MM.1S (cell line): ENCODE data around the gene FAM219B.
"Not testable (repeated sequence)": the region's sequence is repeated elsewhere in the genome, so short reads cannot be mapped to it uniquely, and the experiment has no call there.

ENCODE experiments used
- DNase-seq: peaks from one replicate; pipeline ENCODE4 v3.0.0-alpha.2; 2015
- H2AFZ ChIP-seq: fragments of 300-600 bp; sonication (generic); 2 replicates; pipeline ENCODE4 v1.6.0; 2016; ENCODE audit warnings: antibody characterized with exemption, low read length
- H3F3A ChIP-seq: fragments of 300-600 bp; sonication (generic); 2 replicates; pipeline ENCODE4 v1.6.1; 2016; ENCODE audit warnings: mild to moderate bottlenecking, antibody characterized with exemption, low read length, moderate library complexity, mixed read lengths; ENCODE audit not compliant: insufficient read depth
- H3K27ac ChIP-seq: fragments of 300-600 bp; sonication (generic); 2 replicates; pipeline ENCODE4 v1.5.1; 2016; ENCODE audit warnings: mild to moderate bottlenecking, low read length
- H3K27me3 ChIP-seq: fragments of 300-600 bp; sonication (generic); replicated peaks from 2 replicates; pipeline ENCODE4 v1.6.0; 2016; ENCODE audit warnings: low read length; ENCODE audit not compliant: insufficient read depth
- H3K36me3 ChIP-seq: fragments of 300-600 bp; sonication (generic); replicated peaks from 2 replicates; pipeline ENCODE4 v1.6.1; 2016; ENCODE audit warnings: mild to moderate bottlenecking, low read length, mixed read lengths; ENCODE audit not compliant: insufficient read depth
- H3K4me1 ChIP-seq: fragments of 300-600 bp; sonication (generic); 2 replicates; pipeline ENCODE4 v1.6.1; 2016; ENCODE audit warnings: low read length, mixed read lengths
- H3K4me2 ChIP-seq: fragments of 300-600 bp; sonication (generic); 2 replicates; pipeline ENCODE4 v1.6.0; 2016; ENCODE audit warnings: low read depth, low read length
- H3K4me3 ChIP-seq: fragments of 300-600 bp; sonication (generic); 2 replicates; pipeline ENCODE4 v1.5.1; 2016; ENCODE audit warnings: low read length, mixed read lengths
- H3K79me2 ChIP-seq: fragments of 300-600 bp; sonication (generic); 2 replicates; pipeline ENCODE4 v1.6.1; 2016; ENCODE audit warnings: mixed run types, low read length, mixed read lengths
- H3K9ac ChIP-seq: fragments of 300-600 bp; sonication (generic); 2 replicates; pipeline ENCODE4 v1.6.1; 2016; ENCODE audit warnings: low read length, mixed read lengths
- H3K9me2 ChIP-seq: fragments of 300-600 bp; sonication (generic); replicated peaks from 2 replicates; pipeline ENCODE4 v1.6.1; 2016; ENCODE audit warnings: mild to moderate bottlenecking, low read length, mixed read lengths; ENCODE audit not compliant: insufficient read depth
- H3K9me3 ChIP-seq: fragments of 300-600 bp; sonication (generic); replicated peaks from 2 replicates; pipeline ENCODE4 v1.6.1; 2016; ENCODE audit warnings: mild to moderate bottlenecking, low read length, mixed read lengths; ENCODE audit not compliant: insufficient read depth
- H4K20me1 ChIP-seq: fragments of 300-600 bp; sonication (generic); 2 replicates; pipeline ENCODE4 v1.6.1; 2016; ENCODE audit warnings: mild to moderate bottlenecking, low read length, moderate library complexity, mixed read lengths; ENCODE audit not compliant: insufficient read depth
- EZH2 ChIP-seq: fragments of 300-600 bp; sonication (generic); optimal IDR thresholded peaks from 2 replicates; pipeline ENCODE3; 2017; ENCODE audit warnings: low read depth, mild to moderate bottlenecking, antibody characterized with exemption, low read length, mixed read lengths
- EZH2phosphoT487 ChIP-seq: fragments of 300-600 bp; sonication (generic); IDR thresholded peaks from 2 replicates; pipeline ENCODE4 v1.6.1; 2018; ENCODE audit warnings: antibody characterized with exemption, low read length
- TF ChIP-seq, protein P1 (sequence below): fragments of 300-600 bp; sonication (generic); IDR thresholded peaks from 2 replicates; pipeline ENCODE4 v1.5.1; 2016; ENCODE audit warnings: antibody characterized with exemption, low read length, mixed read lengths

Gene FAM219B

DNA sequence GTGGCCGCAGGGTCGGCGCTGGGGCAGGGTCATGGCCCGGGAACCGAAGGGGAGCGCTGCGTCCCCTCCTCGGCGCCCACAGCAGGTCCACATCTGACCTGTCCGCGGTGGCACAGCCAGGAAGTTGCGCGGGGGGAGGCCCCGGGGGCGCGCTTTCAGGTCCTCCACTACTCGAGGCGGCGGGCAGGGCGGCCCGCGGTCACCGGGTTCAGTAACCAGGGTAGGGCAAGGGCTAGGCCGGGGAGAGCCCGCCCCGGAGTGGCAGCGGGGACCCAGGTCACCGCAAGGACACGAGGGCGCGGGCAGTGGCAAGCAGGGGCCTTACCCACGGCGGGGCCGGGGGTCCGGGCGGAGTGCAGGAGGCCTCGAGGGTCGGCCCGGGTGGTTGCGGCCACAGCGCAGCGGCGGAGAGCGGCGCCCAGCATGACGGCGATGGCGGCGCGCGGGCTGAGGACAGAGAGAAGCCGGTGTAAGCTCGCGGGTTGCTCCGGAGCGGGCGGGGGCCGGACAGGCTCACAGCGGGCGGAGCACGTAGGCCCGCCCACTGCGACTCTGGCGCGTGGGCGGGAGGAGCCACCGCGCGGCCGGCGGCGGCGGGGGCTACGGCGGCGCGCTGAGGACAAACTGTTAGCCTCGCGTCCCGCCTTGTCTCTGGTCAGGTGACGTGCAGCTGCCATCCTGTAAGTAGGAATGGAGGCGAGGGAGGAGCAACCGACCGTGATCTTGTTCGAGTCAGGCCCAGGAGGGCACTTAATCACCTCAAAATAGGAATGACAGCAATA lies 31.1 kb upstream of the FAM219B start, which contains the start of gene COX5A:
COX5A (minus strand) TSS at position 484 of the 782 bp plus-strand sequence; CDS start at position 425, 59 bp downstream.
- Histone ChIP-seq H3K9me3 (no peaks in the 10 kb centered on the region), H3K27me3 (no peaks in the 10 kb centered on the region), H3K4me1 (peaks cover 13% of the 10 kb centered on the region), H3K4me3 (peak within 1 kb of the TSS; percentile 89), H2AFZ (peak within 1 kb of the TSS; percentile 87), H3K36me3 (no peaks in the 10 kb centered on the region; the same call in 1 of the 2 replicates), H3F3A (peaks cover 16% of the 10 kb centered on the region), H3K79me2 (peaks cover 50% of the 10 kb centered on the region), H4K20me1 (peaks cover 6% of the 10 kb centered on the region; the same call in 1 of the 2 replicates), H3K27ac (peak within 1 kb of the TSS; percentile 95), H3K4me2 (peak within 1 kb of the TSS; percentile 96), H3K9ac (peak within 1 kb of the TSS; percentile 95), H3K9me2 (no peaks in the 10 kb centered on the region)
- TF ChIP-seq EZH2phosphoT487 (no peak), EZH2 (no peak)
- TF ChIP-seq, protein P1, sequence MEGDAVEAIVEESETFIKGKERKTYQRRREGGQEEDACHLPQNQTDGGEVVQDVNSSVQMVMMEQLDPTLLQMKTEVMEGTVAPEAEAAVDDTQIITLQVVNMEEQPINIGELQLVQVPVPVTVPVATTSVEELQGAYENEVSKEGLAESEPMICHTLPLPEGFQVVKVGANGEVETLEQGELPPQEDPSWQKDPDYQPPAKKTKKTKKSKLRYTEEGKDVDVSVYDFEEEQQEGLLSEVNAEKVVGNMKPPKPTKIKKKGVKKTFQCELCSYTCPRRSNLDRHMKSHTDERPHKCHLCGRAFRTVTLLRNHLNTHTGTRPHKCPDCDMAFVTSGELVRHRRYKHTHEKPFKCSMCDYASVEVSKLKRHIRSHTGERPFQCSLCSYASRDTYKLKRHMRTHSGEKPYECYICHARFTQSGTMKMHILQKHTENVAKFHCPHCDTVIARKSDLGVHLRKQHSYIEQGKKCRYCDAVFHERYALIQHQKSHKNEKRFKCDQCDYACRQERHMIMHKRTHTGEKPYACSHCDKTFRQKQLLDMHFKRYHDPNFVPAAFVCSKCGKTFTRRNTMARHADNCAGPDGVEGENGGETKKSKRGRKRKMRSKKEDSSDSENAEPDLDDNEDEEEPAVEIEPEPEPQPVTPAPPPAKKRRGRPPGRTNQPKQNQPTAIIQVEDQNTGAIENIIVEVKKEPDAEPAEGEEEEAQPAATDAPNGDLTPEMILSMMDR, result no peak
- peak; percentile 96 for DNase-seq

DNA sequence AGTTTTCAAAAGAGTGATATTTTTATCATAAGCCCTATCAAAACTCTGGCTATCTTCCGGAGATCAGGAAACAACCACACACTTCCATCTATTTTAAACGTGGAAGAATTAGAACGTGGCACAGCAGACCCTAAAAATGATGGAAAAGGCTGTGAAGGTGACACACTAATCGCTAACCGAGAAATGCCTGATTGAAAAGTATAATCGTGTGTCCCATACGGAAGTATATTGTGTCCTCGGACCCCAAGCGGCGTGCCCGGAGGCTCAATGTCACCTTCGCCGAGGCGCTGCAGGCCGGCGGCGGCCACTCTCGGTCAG lies 30.6 kb upstream of the FAM219B start:
- H3K4me1 ChIP-seq, result peaks cover 16% of the 10 kb centered on the region
- peak overlapping the region; percentile 96 for H3K4me2 ChIP-seq
- TF ChIP-seq, protein P1, result no peak
- TF ChIP-seq EZH2 (no peak), EZH2phosphoT487 (no peak)
- peak overlapping the region; percentile 77; the same call in 1 of the 2 replicates for H2AFZ ChIP-seq
- no peak for DNase-seq
- peak overlapping the region; percentile 95 for H3K9ac ChIP-seq
- peak overlapping the region; percentile 95 for H3K27ac ChIP-seq
- no peaks in the 10 kb centered on the region for H3K9me2 ChIP-seq
- no peaks in the 10 kb centered on the region for H3K27me3 ChIP-seq
- peak overlapping the region; percentile 89 for H3K4me3 ChIP-seq
- H4K20me1 ChIP-seq, result peaks cover 6% of the 10 kb centered on the region; the same call in 1 of the 2 replicates
- H3K9me3 ChIP-seq, result no peaks in the 10 kb centered on the region
- peaks cover 56% of the 10 kb centered on the region for H3K79me2 ChIP-seq
- H3K36me3 ChIP-seq, result no peaks in the 10 kb centered on the region; the same call in 1 of the 2 replicates
- H3F3A ChIP-seq, result peaks cover 16% of the 10 kb centered on the region

DNA sequence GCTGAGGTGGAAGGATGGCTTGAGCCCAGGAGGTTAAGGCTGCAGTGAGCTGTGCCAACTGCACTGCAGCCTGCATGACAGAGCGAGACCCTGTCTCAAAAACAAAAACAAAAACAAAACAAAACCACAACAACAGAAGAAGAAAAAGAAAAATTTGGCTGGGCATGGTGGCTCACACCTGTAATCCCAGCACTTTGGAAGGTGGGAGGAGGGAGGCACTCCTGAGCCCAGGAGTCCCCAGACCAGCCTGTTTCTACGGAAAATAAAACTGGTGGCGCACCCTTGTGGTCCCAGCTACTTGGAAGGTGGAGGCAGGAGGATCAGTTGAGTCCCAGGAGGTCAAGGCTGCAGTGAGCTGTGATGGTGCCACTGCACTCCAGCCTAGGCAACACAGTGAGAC lies 28.5 kb upstream of the FAM219B start:
- DNase-seq, result not testable (repeated sequence)
- H3K4me2 ChIP-seq, result peak overlapping the region; percentile 7; the same call in 1 of the 2 replicates

DNA sequence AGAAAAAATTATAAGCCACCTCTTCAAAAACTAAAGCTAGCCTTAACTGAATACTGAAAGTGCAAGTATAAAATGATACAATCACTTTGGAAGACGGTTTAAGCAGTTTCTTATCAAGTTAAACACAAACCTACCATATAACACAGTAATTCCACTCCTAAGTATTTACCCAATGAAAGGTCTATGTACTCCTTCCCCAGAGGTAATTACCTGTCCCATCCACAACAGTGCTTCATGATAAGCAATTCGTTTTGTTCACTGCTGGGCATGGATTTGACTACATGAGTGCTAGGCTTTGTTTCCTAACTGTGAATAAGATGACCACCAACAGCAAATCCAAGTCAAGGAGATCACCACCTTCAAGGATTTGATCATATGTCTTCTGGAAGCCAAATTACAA lies 26.9 kb upstream of the FAM219B start:
- H3K27me3 ChIP-seq, result no peaks in the 10 kb centered on the region
- peaks cover 22% of the 10 kb centered on the region for H3K4me1 ChIP-seq
- peaks cover 92% of the 10 kb centered on the region for H3K79me2 ChIP-seq
- H3K27ac ChIP-seq, result no peak overlapping the region
- H3K9ac ChIP-seq, result no peak overlapping the region
- H3K36me3 ChIP-seq, result peaks cover 11% of the 10 kb centered on the region
- H2AFZ ChIP-seq, result no peak overlapping the region
- H3F3A ChIP-seq, result peaks cover 11% of the 10 kb centered on the region
- no peak overlapping the region for H3K4me3 ChIP-seq
- H3K4me2 ChIP-seq, result peak overlapping the region; percentile 10; the same call in 1 of the 2 replicates
- no peaks in the 10 kb centered on the region for H3K9me3 ChIP-seq
- DNase-seq, result no peak
- H4K20me1 ChIP-seq, result peaks cover 15% of the 10 kb centered on the region; the same call in 1 of the 2 replicates
- H3K9me2 ChIP-seq, result no peaks in the 10 kb centered on the region
- TF ChIP-seq EZH2phosphoT487 (no peak), EZH2 (no peak)
- TF ChIP-seq, protein P1, result no peak

More for the DNA sequence above, 28.5 kb upstream of the FAM219B start:
- not testable (repeated sequence) for H2AFZ ChIP-seq, H3K36me3 ChIP-seq, H3K9ac ChIP-seq, H3K27me3 ChIP-seq, H3K9me3 ChIP-seq, H3K9me2 ChIP-seq, H4K20me1 ChIP-seq, H3K4me3 ChIP-seq, H3K27ac ChIP-seq
- Histone ChIP-seq H3K4me1 (peaks cover 22% of the 10 kb centered on the region), H3F3A (peaks cover 16% of the 10 kb centered on the region), H3K79me2 (peaks cover 76% of the 10 kb centered on the region)
